HFFc6 (cell line): Measurements from ENCODE around the gene FGF12. TPM values are rescaled to one million over a fixed set of nuclear protein-coding genes. Genes with fewer than 3 reads are reported as not detected.

Source experiments
- DNase-seq: peaks from one replicate; pipeline ENCODE4 v3.0.0-alpha.2; 2018
- H3K27ac Mint-ChIP-seq: 2 replicates; pipeline ENCODE4 v1.8.0; 2020; ENCODE audit warnings: mild to moderate bottlenecking, mixed read lengths
- H3K27me3 Mint-ChIP-seq: 2 replicates; pipeline ENCODE4 v1.8.0; 2021; ENCODE audit warnings: mild to moderate bottlenecking, moderate library complexity, mixed read lengths; ENCODE audit not compliant: insufficient read depth
- H3K36me3 Mint-ChIP-seq: 2 replicates; pipeline ENCODE4 v1.8.0; 2021; ENCODE audit warnings: low read depth, mixed read lengths
- H3K4me1 Mint-ChIP-seq: 2 replicates; pipeline ENCODE4 v1.8.0; 2020; ENCODE audit warnings: low read depth, mixed read lengths
- H3K4me3 Mint-ChIP-seq: 2 replicates; pipeline ENCODE4 v1.8.0; 2020; ENCODE audit warnings: mild to moderate bottlenecking, moderate library complexity, mixed read lengths
- H3K9me3 Mint-ChIP-seq: 2 replicates; pipeline ENCODE4 v1.8.0; 2020; ENCODE audit warnings: mild to moderate bottlenecking, mixed read lengths
- CTCF ChIP-seq: fragments of 200-600 bp; sonication (generic); IDR thresholded peaks from 2 replicates; pipeline ENCODE4 v1.5.0; 2021; ENCODE audit warnings: antibody characterized with exemption, mild to moderate bottlenecking
- total RNA-seq, 6 experiments: library from RNA; stranded (reverse); fragmentation: NEBNext Ultra II Directional; extraction: Animal tissue kit (Norgen Biotek cat#: 25700); gene quantifications; 2 replicates in 1 of 6; 3 replicates in 5 of 6; pipeline ENCODE4 v1.2.3, GENCODE V29; 2021

FGF12 gene
- total RNA-seq, 6 experiments from 2014 or later: not detected

- Mint-ChIP-seq H3K36me3 (no peaks in the 10 kb centered on the region; the same call in 1 of the 2 replicates), H3K27me3 (peaks cover 2% of the 10 kb centered on the region; the same call in 1 of the 2 replicates), H3K4me1 (no peaks in the 10 kb centered on the region), H3K9me3 (peaks cover 25% of the 10 kb centered on the region), H3K27ac (no peak overlapping the region), H3K4me3 (no peak overlapping the region)
- DNase-seq: no peak
- no peak for TF ChIP-seq CTCF
These were observed 359.7 kb downstream of the FGF12 start for GRCh38 chr3:192367616-192368015.

- no peak overlapping the region for H3K27ac Mint-ChIP-seq
- H3K9me3 Mint-ChIP-seq: peaks cover 29% of the 10 kb centered on the region
- DNase-seq: no peak
- peaks cover 2% of the 10 kb centered on the region; the same call in 1 of the 2 replicates for H3K27me3 Mint-ChIP-seq
- no peaks in the 10 kb centered on the region for H3K4me1 Mint-ChIP-seq
- no peaks in the 10 kb centered on the region; the same call in 1 of the 2 replicates for H3K36me3 Mint-ChIP-seq
- no peak for TF ChIP-seq CTCF
- no peak overlapping the region for H3K4me3 Mint-ChIP-seq
These were observed 360.4 kb downstream of the FGF12 start for GRCh38 chr3:192366916-192367315.

GRCh38 chr3:192365571-192365970 lies 361.8 kb downstream of the FGF12 start:
- peaks cover 29% of the 10 kb centered on the region for H3K9me3 Mint-ChIP-seq
- H3K27ac Mint-ChIP-seq: no peak overlapping the region
- H3K4me3 Mint-ChIP-seq: no peak overlapping the region
- no peak for TF ChIP-seq CTCF
- H3K36me3 Mint-ChIP-seq: no peaks in the 10 kb centered on the region; the same call in 1 of the 2 replicates
- no peaks in the 10 kb centered on the region for H3K4me1 Mint-ChIP-seq
- peaks cover 2% of the 10 kb centered on the region; the same call in 1 of the 2 replicates for H3K27me3 Mint-ChIP-seq
- DNase-seq: no peak

- H3K36me3 Mint-ChIP-seq: no peaks in the 10 kb centered on the region; the same call in 1 of the 2 replicates
- no peak for DNase-seq
- no peak for TF ChIP-seq CTCF
- H3K4me3 Mint-ChIP-seq: no peak overlapping the region
- H3K9me3 Mint-ChIP-seq: peaks cover 25% of the 10 kb centered on the region
- H3K4me1 Mint-ChIP-seq: no peaks in the 10 kb centered on the region
- peaks cover 2% of the 10 kb centered on the region; the same call in 1 of the 2 replicates for H3K27me3 Mint-ChIP-seq
- H3K27ac Mint-ChIP-seq: no peak overlapping the region
These were observed 363.0 kb downstream of the FGF12 start for GRCh38 chr3:192364316-192364715.

GRCh38 chr3:192354687-192355086 lies 372.7 kb downstream of the FGF12 start:
- DNase-seq: no peak
- Mint-ChIP-seq H3K4me3 (no peak overlapping the region), H3K4me1 (no peaks in the 10 kb centered on the region), H3K27me3 (no peaks in the 10 kb centered on the region; the same call in 1 of the 2 replicates), H3K9me3 (peaks cover 13% of the 10 kb centered on the region), H3K36me3 (no peaks in the 10 kb centered on the region), H3K27ac (no peak overlapping the region)
- no peak for TF ChIP-seq CTCF

- no peak for TF ChIP-seq CTCF
- H3K4me3 Mint-ChIP-seq: no peak overlapping the region
- H3K27me3 Mint-ChIP-seq: no peaks in the 10 kb centered on the region; the same call in 1 of the 2 replicates
- H3K36me3 Mint-ChIP-seq: no peaks in the 10 kb centered on the region
- DNase-seq: no peak
- peaks cover 8% of the 10 kb centered on the region for H3K9me3 Mint-ChIP-seq
- no peak overlapping the region for H3K27ac Mint-ChIP-seq
- H3K4me1 Mint-ChIP-seq: no peaks in the 10 kb centered on the region
These were observed 375.2 kb downstream of the FGF12 start for GRCh38 chr3:192352142-192352541.
